PC-9 (cell line): Measurements from ENCODE around the gene ING4. TPM values are rescaled to one million over a fixed set of nuclear protein-coding genes. Genes with fewer than 3 reads are reported as not detected.
A peak's percentile ranks its signal among the peaks of the same experiment; 100 is the strongest.

Experiments used
- BruUV-seq: library from RNA; stranded (reverse); fragments of 400-500 nt; replicated peaks from 2 replicates; lab custom pipeline; 2021; lab: Mats Ljungman, UMichigan
- CTCF ChIA-PET: fragments of 300-600 bp; sonication (Branson Sonifier 250); formaldehyde crosslinking; loops from one replicate; lab custom pipeline; 2022; ENCODE audit warnings: antibody characterized with exemption; lab: Charles Lee
- POLR2A ChIA-PET: fragments of 300-600 bp; sonication (Branson Sonifier 250); formaldehyde crosslinking; loops from one replicate; lab custom pipeline; 2022; ENCODE audit warnings: antibody characterized with exemption; ENCODE audit not compliant: unreplicated experiment; lab: Charles Lee
- DNase-seq, 2 experiments: peaks; one replicate each; pipeline versions ENCODE4 v3.0.0 to v3.0.0-alpha.2; 2015 to 2022; ENCODE audit warnings: mixed read lengths in 1 of 2
- H2AFZ ChIP-seq: fragments of 200-600 bp; sonication (generic); 2 replicates; pipeline ENCODE4 v1.8.1; 2017; ENCODE audit warnings: antibody characterized with exemption
- H3F3A ChIP-seq: fragments of 200-600 bp; sonication (generic); 2 replicates; pipeline ENCODE4 v1.8.1; 2017; ENCODE audit warnings: antibody characterized with exemption, mild to moderate bottlenecking, low read depth; ENCODE audit not compliant: insufficient read depth
- H3K27ac ChIP-seq: fragments of 200-600 bp; sonication (generic); 2 replicates; pipeline ENCODE4 v1.6.1; 2016; ENCODE audit warnings: mixed run types
- H3K27me3 ChIP-seq: fragments of 200-600 bp; sonication (generic); 2 replicates; pipeline ENCODE4 v1.6.1; 2016; ENCODE audit warnings: low read depth, mixed run types; ENCODE audit not compliant: insufficient read depth
- H3K36me3 ChIP-seq: fragments of 200-600 bp; sonication (generic); 2 replicates; pipeline ENCODE4 v1.6.1; 2016; ENCODE audit warnings: low read depth, mixed run types
- H3K4me1 ChIP-seq: fragments of 200-600 bp; sonication (generic); replicated peaks from 2 replicates; pipeline ENCODE4 v1.6.1; 2016; ENCODE audit warnings: mixed run types; ENCODE audit not compliant: insufficient read depth
- H3K4me2 ChIP-seq: fragments of 200-600 bp; sonication (generic); 2 replicates; pipeline ENCODE4 v1.6.1; 2017; ENCODE audit warnings: mixed run types
- H3K4me3 ChIP-seq: fragments of 200-600 bp; sonication (generic); 2 replicates; pipeline ENCODE4 v1.6.1; 2016; ENCODE audit warnings: mixed run types
- H3K79me2 ChIP-seq: fragments of 200-600 bp; sonication (generic); 2 replicates; pipeline ENCODE4 v1.6.1; 2017; ENCODE audit warnings: low read depth, mixed run types
- H3K9me2 ChIP-seq: fragments of 200-600 bp; sonication (generic); 2 replicates; pipeline ENCODE4 v1.8.1; 2017; ENCODE audit warnings: mild to moderate bottlenecking; ENCODE audit not compliant: insufficient read depth
- H3K9me3 ChIP-seq: fragments of 200-600 bp; sonication (generic); 2 replicates; pipeline ENCODE4 v1.8.1; 2016; ENCODE audit warnings: low read depth; ENCODE audit not compliant: insufficient read depth
- H4K20me1 ChIP-seq: fragments of 200-600 bp; sonication (generic); 2 replicates; pipeline ENCODE4 v1.8.1; 2017; ENCODE audit not compliant: insufficient read depth
- EZH2 ChIP-seq: fragments of 200-600 bp; sonication (generic); IDR thresholded peaks from 2 replicates; pipeline ENCODE4 v1.8.0; 2017; ENCODE audit warnings: antibody characterized with exemption, low read depth
- intact Hi-C: fragments of 100-400 bp; cut with micrococcal nuclease; formaldehyde crosslinking; loops from one replicate; pipeline ENCODE4 v1.10.0; 2022; ENCODE audit not compliant: unreplicated experiment
- total RNA-seq: library from RNA; stranded (reverse); gene quantifications from 2 replicates; pipeline ENCODE4 v1.2.3, GENCODE V29; 2021
- TF ChIP-seq, protein P1 (sequence below): fragments of 200-600 bp; sonication (generic); conservative IDR thresholded peaks from 2 replicates; pipeline ENCODE4 v1.6.1; 2017; ENCODE audit warnings: mixed run types, antibody characterized with exemption, mild to moderate bottlenecking, moderate library complexity

The ING4 gene
- total RNA-seq, 1 experiment from 2014 or later, result 88.7 TPM

- POLR2A ChIA-PET, result interaction anchor here (0.6 kb wide), 1 partner anchor 40 kb away, joined by 4 read pairs; no protein-coding TSS in a partner anchor
- H3K9me3 ChIP-seq, result no peaks in the 10 kb centered on the region
- no peak for DNase-seq
- peaks cover 11% of the 10 kb centered on the region for H3K4me1 ChIP-seq
- CTCF ChIA-PET, result no interaction called here
- H3K36me3 ChIP-seq, result no peaks in the 10 kb centered on the region
- peaks cover 4% of the 10 kb centered on the region; the same call in 1 of the 2 replicates for H3K27me3 ChIP-seq
- H3K9me2 ChIP-seq, result no peaks in the 10 kb centered on the region
- H3F3A ChIP-seq, result peaks cover 20% of the 10 kb centered on the region
- no peak overlapping the region for H3K4me2 ChIP-seq
- intact Hi-C loops, result loop anchor here (10.0 kb wide), 1 partner anchor 708 kb away; no protein-coding TSS in a partner anchor
- peaks cover 29% of the 10 kb centered on the region for H3K79me2 ChIP-seq
- H2AFZ ChIP-seq, result no peak overlapping the region
- H4K20me1 ChIP-seq, result no peaks in the 10 kb centered on the region; the same call in 1 of the 2 replicates
- no peak overlapping the region for H3K27ac ChIP-seq
- BruUV-seq, result no TSS peak
- TF ChIP-seq EZH2, result no peak
- TF ChIP-seq, protein P1, sequence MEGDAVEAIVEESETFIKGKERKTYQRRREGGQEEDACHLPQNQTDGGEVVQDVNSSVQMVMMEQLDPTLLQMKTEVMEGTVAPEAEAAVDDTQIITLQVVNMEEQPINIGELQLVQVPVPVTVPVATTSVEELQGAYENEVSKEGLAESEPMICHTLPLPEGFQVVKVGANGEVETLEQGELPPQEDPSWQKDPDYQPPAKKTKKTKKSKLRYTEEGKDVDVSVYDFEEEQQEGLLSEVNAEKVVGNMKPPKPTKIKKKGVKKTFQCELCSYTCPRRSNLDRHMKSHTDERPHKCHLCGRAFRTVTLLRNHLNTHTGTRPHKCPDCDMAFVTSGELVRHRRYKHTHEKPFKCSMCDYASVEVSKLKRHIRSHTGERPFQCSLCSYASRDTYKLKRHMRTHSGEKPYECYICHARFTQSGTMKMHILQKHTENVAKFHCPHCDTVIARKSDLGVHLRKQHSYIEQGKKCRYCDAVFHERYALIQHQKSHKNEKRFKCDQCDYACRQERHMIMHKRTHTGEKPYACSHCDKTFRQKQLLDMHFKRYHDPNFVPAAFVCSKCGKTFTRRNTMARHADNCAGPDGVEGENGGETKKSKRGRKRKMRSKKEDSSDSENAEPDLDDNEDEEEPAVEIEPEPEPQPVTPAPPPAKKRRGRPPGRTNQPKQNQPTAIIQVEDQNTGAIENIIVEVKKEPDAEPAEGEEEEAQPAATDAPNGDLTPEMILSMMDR, result no peak
- no peak overlapping the region for H3K4me3 ChIP-seq
These were observed 30.0 kb upstream of the ING4 start for GRCh38 chr12:6692888-6693287.

GRCh38 chr12:6691473-6691872 is 28.6 kb upstream of the ING4 start:
- TF ChIP-seq EZH2, result no peak
- TF ChIP-seq, protein P1, result no peak
- no peak for DNase-seq
- H3K9me3 ChIP-seq, result no peaks in the 10 kb centered on the region
- H2AFZ ChIP-seq, result no peak overlapping the region
- ChIA-PET POLR2A (no interaction called here), CTCF (interaction anchor here (0.6 kb wide), 1 partner anchor 140 kb away, joined by 6 read pairs; no protein-coding TSS in a partner anchor)
- H3K9me2 ChIP-seq, result no peaks in the 10 kb centered on the region
- H3K27me3 ChIP-seq, result no peaks in the 10 kb centered on the region
- H3K79me2 ChIP-seq, result peaks cover 44% of the 10 kb centered on the region
- H3F3A ChIP-seq, result peaks cover 24% of the 10 kb centered on the region
- peak overlapping the region; percentile 90; the same call in 1 of the 2 replicates for H3K4me2 ChIP-seq
- intact Hi-C loops, result loop anchor here (10.0 kb wide), 1 partner anchor 707 kb away; no protein-coding TSS in a partner anchor
- no peak overlapping the region for H3K4me3 ChIP-seq
- peaks cover 26% of the 10 kb centered on the region for H3K4me1 ChIP-seq
- peaks cover 8% of the 10 kb centered on the region; the same call in 1 of the 2 replicates for H3K36me3 ChIP-seq
- peaks cover 3% of the 10 kb centered on the region for H4K20me1 ChIP-seq
- no peak overlapping the region for H3K27ac ChIP-seq
- BruUV-seq, result no TSS peak

DNA sequence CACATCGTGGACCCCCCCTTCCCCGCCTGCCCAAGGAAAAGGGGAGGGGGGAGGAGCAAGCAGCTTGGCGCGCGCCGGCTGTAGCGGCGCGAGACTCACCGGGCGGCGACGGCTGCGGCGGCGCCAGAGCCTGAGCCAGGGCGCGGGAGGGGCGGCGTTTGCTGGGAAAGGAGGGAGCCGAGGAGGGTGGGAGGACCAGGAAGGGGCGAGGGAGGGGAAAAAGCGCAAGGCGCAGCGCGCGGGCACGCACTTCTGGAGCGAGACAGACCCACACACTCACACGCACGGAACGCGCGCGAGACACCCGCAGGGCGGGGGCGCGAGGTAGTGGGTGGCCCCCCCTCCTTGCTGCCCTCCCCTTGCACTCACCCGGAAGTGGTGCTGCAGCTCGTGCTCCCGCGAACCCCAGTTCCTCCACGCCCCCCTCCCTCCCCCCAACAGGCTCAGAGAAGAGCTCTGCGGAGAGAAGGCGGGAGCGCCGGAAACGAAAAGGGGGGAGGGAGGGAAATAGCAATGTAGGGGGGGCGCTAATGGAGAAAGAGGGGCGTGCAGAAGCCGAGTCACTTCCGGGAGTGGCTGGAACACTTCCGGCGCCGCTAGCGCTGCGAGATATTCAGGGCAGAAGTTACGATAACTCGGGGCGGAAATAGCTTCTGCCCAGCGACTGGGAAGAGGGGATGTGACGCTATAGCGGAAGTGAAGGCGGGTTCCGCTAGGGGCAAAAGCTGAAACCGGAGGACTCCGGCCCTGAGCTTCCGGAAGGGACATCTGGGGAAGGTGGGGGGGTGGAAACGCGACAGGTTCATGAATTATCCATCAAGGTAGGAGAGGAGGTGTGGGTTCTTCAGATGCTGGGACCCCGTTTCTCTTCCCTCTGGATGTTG is 26.3 kb upstream of the ING4 start, which contains the start of gene ZNF384:
ZNF384 (minus strand) TSS at position 377 of the 884 bp plus-strand sequence. CDS start 9,855 bp downstream, outside the sequence.
- peaks cover 66% of the 10 kb centered on the region for H3K79me2 ChIP-seq
- no TSS peak for BruUV-seq
- intact Hi-C loops, result loop anchor here (1.0 to 10.0 kb wide), 12 partner anchors 26 to 276 kb away; partner anchors contain the start of genes COPS7A, ING4, MLF2 and NOP2

More for the DNA sequence above, 26.3 kb upstream of the ING4 start, which contains the start of gene ZNF384:
- Histone ChIP-seq H3K27me3 (no peaks in the 10 kb centered on the region), H3F3A (peaks cover 24% of the 10 kb centered on the region), H3K9me3 (no peaks in the 10 kb centered on the region), H3K36me3 (peaks cover 15% of the 10 kb centered on the region; the same call in 1 of the 2 replicates), H3K9me2 (no peaks in the 10 kb centered on the region), H2AFZ (peak within 1 kb of the TSS; percentile 87), H4K20me1 (peaks cover 24% of the 10 kb centered on the region), H3K4me3 (peak within 1 kb of the TSS; percentile 72), H3K4me1 (peaks cover 27% of the 10 kb centered on the region), H3K27ac (peak within 1 kb of the TSS; percentile 84), H3K4me2 (peak within 1 kb of the TSS; percentile 97)
- TF ChIP-seq, protein P1, result no peak
- no peak for TF ChIP-seq EZH2
- ChIA-PET CTCF (interaction anchor here (0.5 to 1.2 kb wide), 23 partner anchors 8 to 493 kb away, joined by 3 to 15 read pairs (median 4); partner anchors contain the start of genes MLF2, SPSB2, USP5 and VAMP1), POLR2A (interaction anchor here (0.5 to 1.8 kb wide), 26 partner anchors 20 to 1074 kb away, joined by 3 to 63 read pairs (median 7); partner anchors contain the start of genes COPS7A, GAPDH, LPAR5 and MLF2)
- peak; percentile 98 to 99 for DNase-seq
